IgD-negative memory B cell (primary cell): ENCODE measurements around the gene DNA2. TPM values are rescaled to one million over a fixed set of nuclear protein-coding genes. Genes with fewer than 3 reads are reported as not detected.
A peak's percentile ranks its signal among the peaks of the same experiment; 100 is the strongest.

ENCODE experiments used
- H3K27ac Mint-ChIP-seq, 3 donors: one replicate each; pipeline ENCODE4 v1.8.0; 2020 to 2022; ENCODE audit warnings: mild to moderate bottlenecking in 3 of 3, mixed read lengths in 3 of 3, moderate library complexity in 1 of 3
- H3K27me3 Mint-ChIP-seq: one replicate; pipeline ENCODE4 v1.8.0; 2021; ENCODE audit warnings: mixed read lengths
- H3K36me3 Mint-ChIP-seq: one replicate; pipeline ENCODE4 v1.8.0; 2020; ENCODE audit warnings: mild to moderate bottlenecking, mixed read lengths
- H3K4me1 Mint-ChIP-seq, 3 donors: one replicate each; pipeline ENCODE4 v1.8.0; 2020 to 2022; ENCODE audit warnings: mixed read lengths in 3 of 3, mild to moderate bottlenecking in 1 of 3
- H3K4me3 Mint-ChIP-seq, 4 donors: one replicate each; pipeline ENCODE4 v1.8.0; 2020 to 2022; ENCODE audit warnings: mild to moderate bottlenecking in 4 of 4, mixed read lengths in 4 of 4, moderate library complexity in 3 of 4
- H3K9me3 Mint-ChIP-seq, 3 donors: one replicate each; pipeline ENCODE4 v1.8.0; 2020 to 2021; ENCODE audit warnings: mixed read lengths in 3 of 3, mild to moderate bottlenecking in 1 of 3
- polyA plus RNA-seq: library from polyadenylated mRNA; unstranded; fragments of 300-500 nt; fragmentation: Illumina TruSeq; gene quantifications from one replicate; pipeline ENCODE4 v1.2.3, GENCODE V29; 2021

DNA2 gene
- polyA plus RNA-seq, 1 donor from 2014 or later, result 0.23 TPM

DNA sequence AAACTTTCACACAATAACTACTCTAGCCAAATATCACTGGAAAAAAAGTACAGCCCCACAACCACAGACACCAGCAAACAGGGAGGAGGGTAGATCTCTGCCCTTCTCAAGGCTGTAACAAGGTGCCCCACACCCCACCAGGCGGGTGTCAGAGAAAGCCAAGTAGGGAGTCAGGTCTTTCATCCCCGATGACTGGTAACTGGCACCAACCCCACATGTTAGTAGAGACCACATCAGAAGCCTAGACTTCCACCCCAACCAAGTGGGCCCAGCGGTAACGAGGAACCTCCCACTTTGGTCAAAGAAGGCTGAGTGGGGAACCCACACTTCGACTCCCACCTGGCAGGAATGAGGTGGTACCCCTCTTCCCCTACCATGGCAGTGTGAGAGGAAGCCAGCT lies 48.3 kb downstream of the DNA2 start:
- H3K4me3 Mint-ChIP-seq, result no peak overlapping the region
- H3K36me3 Mint-ChIP-seq, result peaks cover 6% of the 10 kb centered on the region
- H3K4me1 Mint-ChIP-seq, result peaks cover 0 to 2% (median 2%) of the 10 kb centered on the region in 3 donors
- H3K9me3 Mint-ChIP-seq, result no peaks in the 10 kb centered on the region
- H3K27me3 Mint-ChIP-seq, result no peaks in the 10 kb centered on the region
- no peak overlapping the region for H3K27ac Mint-ChIP-seq

DNA sequence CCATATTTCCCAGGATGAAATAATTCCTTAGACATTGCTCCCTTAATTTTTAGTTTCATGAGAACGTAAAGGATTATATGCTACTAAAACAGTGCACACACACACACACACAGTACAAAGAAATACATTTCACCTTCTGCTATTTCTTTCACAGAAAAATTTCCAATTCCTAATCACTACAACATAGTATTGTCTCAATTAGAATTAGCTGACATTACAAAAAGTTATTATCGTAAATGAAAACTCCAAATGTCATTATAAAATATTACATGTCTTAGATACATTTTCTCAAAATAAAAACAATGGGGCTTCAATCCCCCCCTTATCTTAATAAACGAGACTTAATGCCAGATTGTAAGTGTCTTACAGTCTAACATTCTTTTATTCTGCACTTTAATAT lies 52.4 kb downstream of the DNA2 start:
- H3K4me3 Mint-ChIP-seq, result no peak overlapping the region
- peaks cover 3% of the 10 kb centered on the region for H3K36me3 Mint-ChIP-seq
- H3K27ac Mint-ChIP-seq, result no peak overlapping the region
- H3K4me1 Mint-ChIP-seq, result peaks cover 0 to 2% (median 0%) of the 10 kb centered on the region in 3 donors
- H3K9me3 Mint-ChIP-seq, result peaks cover 0 to 5% (median 0%) of the 10 kb centered on the region in 3 donors
- no peaks in the 10 kb centered on the region for H3K27me3 Mint-ChIP-seq

GRCh38 chr10:68408898-68409518 lies 62.8 kb downstream of the DNA2 start:
- no peaks in the 10 kb centered on the region for H3K9me3 Mint-ChIP-seq
- H3K4me1 Mint-ChIP-seq, result peaks cover 11 to 15% (median 14%) of the 10 kb centered on the region in 3 donors
- peak overlapping the region in 1 of 4 donors; percentile 92 for H3K4me3 Mint-ChIP-seq
- no peaks in the 10 kb centered on the region for H3K36me3 Mint-ChIP-seq
- peak overlapping the region in 1 of 3 donors; percentile 78 for H3K27ac Mint-ChIP-seq
- H3K27me3 Mint-ChIP-seq, result no peaks in the 10 kb centered on the region

- Mint-ChIP-seq H3K27ac (peak within 1 kb of the TSS; percentile 74 to 96 (median 80)), H3K27me3 (no peaks in the 10 kb centered on the region), H3K4me1 (peaks cover 11 to 15% (median 14%) of the 10 kb centered on the region in 3 donors), H3K9me3 (no peaks in the 10 kb centered on the region), H3K36me3 (no peaks in the 10 kb centered on the region), H3K4me3 (peak within 1 kb of the TSS; percentile 89 to 96 (median 92))
Observed at GRCh38 chr10:68406815-68407548, 64.8 kb downstream of the DNA2 start, which contains the start of gene RUFY2. Gene RUFY2 (minus strand): TSS chr10:68407277. CDS start chr10:68407189, 88 bp downstream.

DNA sequence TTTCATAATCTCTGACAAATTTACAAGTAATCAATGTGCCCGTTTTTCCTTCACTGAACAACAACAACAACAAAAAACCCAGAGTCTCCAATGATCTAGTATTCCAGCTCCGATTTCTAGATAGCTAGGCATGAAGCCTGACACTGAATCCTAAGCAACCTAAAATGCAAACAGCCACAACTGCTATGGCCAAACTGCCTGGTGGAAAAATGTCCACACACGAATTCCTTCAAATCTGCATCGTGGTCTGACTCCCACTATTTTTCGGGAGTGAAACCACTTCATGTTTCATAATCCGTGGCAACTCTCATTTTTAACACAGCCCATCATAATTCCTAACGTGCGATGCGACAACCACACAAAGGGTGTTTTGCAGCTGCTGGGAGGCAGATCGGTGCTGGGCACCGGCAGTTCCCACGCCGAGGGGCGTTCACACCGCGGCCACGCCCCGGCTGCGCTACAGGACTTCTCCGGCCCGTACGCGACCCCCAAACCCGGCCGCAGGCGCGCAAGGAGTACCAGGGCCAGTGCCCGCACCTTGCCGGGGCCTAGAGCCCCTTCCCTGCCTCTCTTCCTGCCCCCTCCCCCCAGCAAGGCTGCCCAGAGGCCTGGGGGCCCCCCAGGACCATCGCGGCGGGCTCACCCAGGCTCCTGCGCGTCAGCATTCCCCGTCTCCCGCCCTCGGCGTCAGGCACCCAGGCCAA lies 65.5 kb downstream of the DNA2 start:
- Mint-ChIP-seq H3K27ac (peak overlapping the region; percentile 19 to 96 (median 63)), H3K36me3 (no peaks in the 10 kb centered on the region), H3K27me3 (no peaks in the 10 kb centered on the region), H3K4me3 (peak overlapping the region; percentile 89 to 96 (median 92)), H3K4me1 (peaks cover 11 to 17% (median 14%) of the 10 kb centered on the region in 3 donors), H3K9me3 (no peaks in the 10 kb centered on the region)

DNA sequence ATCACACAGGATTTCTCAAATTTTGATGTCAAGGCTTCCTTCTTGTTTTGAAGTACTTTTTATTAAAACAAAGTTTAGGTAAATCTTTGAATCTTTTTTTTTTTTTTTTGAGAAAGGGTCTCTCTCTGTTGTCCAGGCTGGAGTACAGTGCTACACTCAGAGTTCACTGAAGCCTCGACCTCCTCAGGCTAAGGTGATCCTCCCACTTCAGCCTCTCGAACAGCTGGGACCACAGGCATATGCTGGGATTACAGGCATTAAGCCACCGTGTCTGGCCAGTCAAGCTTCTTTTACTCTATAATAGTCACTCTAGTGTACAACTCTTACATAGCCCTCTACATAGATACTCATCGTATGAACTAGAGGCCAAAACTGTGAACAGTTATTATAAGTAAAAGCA lies 68.1 kb downstream of the DNA2 start:
- Mint-ChIP-seq H3K9me3 (no peaks in the 10 kb centered on the region), H3K27me3 (no peaks in the 10 kb centered on the region), H3K36me3 (no peaks in the 10 kb centered on the region), H3K4me1 (peaks cover 11 to 17% (median 14%) of the 10 kb centered on the region in 3 donors), H3K27ac (no peak overlapping the region), H3K4me3 (no peak overlapping the region)

- Mint-ChIP-seq H3K27ac (no peak overlapping the region), H3K4me3 (no peak overlapping the region), H3K27me3 (no peaks in the 10 kb centered on the region), H3K9me3 (no peaks in the 10 kb centered on the region), H3K4me1 (peaks cover 11 to 15% (median 14%) of the 10 kb centered on the region in 3 donors), H3K36me3 (no peaks in the 10 kb centered on the region)
Observed at GRCh38 chr10:68402276-68402675, 69.5 kb downstream of the DNA2 start.

DNA sequence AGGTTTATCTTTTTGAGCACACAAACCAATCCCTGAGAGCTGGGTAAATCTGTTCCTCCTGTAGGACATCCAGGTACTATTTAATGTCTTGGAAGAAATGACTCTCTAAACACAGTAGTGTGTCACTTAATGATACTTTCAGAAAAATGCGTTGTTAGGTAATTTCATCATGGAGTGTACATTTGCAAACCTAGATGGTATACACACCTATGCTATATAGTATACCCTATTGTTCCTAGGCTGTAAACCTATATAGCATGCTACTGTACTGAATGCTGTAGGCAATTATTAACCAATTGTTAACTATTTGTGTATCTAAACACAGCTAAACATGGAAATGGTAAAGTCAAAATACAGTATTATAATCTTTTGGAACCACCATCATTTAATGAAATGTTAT lies 74.8 kb downstream of the DNA2 start:
- Mint-ChIP-seq H3K27ac (no peak overlapping the region), H3K27me3 (no peaks in the 10 kb centered on the region), H3K9me3 (no peaks in the 10 kb centered on the region), H3K4me1 (peaks cover 0 to 3% (median 0%) of the 10 kb centered on the region in 3 donors), H3K36me3 (peaks cover 2% of the 10 kb centered on the region), H3K4me3 (no peak overlapping the region)

DNA sequence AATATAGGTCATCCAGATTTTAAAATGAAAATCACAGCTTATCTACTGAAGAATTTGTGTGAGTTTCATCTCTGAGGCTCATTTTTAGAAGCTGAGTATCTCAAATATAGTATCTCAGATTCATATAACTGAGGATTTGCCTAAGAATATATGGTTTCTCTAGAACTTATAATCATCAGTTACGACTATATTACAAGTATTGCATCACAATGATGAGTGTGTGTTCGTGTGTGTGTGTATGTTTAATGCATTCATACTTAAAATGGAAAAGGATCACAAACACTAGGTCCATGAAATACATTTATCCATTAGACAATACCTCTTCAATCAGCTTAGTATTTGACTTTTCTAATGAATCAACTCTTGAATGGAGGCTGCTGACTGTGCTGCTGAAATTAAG lies 86.0 kb downstream of the DNA2 start:
- H3K4me1 Mint-ChIP-seq, result peaks cover 0 to 1% (median 0%) of the 10 kb centered on the region in 3 donors
- H3K27ac Mint-ChIP-seq, result no peak overlapping the region
- peaks cover 8% of the 10 kb centered on the region for H3K36me3 Mint-ChIP-seq

DNA sequence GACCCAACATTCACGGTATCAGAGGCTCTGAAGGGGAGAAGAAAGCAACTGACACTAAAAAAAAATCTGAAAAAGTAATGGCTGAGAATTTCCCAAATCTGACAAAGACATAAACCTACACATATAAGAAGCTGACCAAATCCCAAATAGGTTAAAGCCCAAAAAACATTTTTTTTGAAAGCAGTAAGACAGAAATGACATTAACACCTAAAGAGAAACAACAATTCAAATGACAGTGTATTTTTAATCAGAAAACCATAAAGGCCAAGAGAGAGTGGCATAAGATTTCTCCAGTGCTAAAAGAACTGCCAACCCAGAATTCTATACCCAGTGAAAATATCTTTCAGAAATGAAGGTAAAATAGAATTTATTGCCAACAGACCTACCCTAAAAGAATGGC lies 100.2 kb downstream of the DNA2 start:
- no peaks in the 10 kb centered on the region for H3K27me3 Mint-ChIP-seq
- H3K4me1 Mint-ChIP-seq, result no peaks in the 10 kb centered on the region
- peaks cover 2 to 4% (median 2%) of the 10 kb centered on the region in 3 donors for H3K9me3 Mint-ChIP-seq
- peak overlapping the region in 1 of 4 donors; percentile 52 for H3K4me3 Mint-ChIP-seq
- no peak overlapping the region for H3K27ac Mint-ChIP-seq
- H3K36me3 Mint-ChIP-seq, result peaks cover 20% of the 10 kb centered on the region

More for the DNA sequence above, 86.0 kb downstream of the DNA2 start:
- Mint-ChIP-seq H3K27me3 (no peaks in the 10 kb centered on the region), H3K9me3 (no peaks in the 10 kb centered on the region), H3K4me3 (no peak overlapping the region)

DNA sequence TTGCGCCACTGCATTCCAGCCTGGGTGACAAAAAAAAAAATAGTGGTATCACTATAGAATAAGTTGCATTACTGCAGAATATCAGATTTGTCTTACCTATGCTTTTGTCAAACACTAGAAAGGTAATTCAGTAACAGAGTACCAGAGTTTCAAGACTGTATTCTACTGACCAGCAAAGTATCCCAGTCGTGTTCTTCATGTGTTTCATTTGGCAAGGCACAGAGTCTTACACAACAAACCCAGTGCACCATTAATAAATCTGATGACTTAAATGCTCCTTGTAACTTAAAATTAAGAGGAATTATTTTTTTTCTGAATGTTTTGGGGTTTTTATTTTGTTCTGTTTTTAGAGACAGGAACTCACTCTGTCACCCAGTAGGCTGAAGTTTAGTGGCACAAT lies 104.7 kb downstream of the DNA2 start:
- Mint-ChIP-seq H3K27ac (peak overlapping the region in 1 of 3 donors; percentile 43), H3K9me3 (no peaks in the 10 kb centered on the region), H3K4me3 (no peak overlapping the region), H3K4me1 (peaks cover 1 to 5% (median 5%) of the 10 kb centered on the region in 3 donors), H3K36me3 (peaks cover 13% of the 10 kb centered on the region), H3K27me3 (no peaks in the 10 kb centered on the region)

- Mint-ChIP-seq H3K36me3 (peaks cover 12% of the 10 kb centered on the region), H3K27me3 (no peaks in the 10 kb centered on the region), H3K9me3 (no peaks in the 10 kb centered on the region), H3K27ac (peak overlapping the region in 1 of 3 donors; percentile 43), H3K4me3 (no peak overlapping the region), H3K4me1 (peaks cover 1 to 6% (median 5%) of the 10 kb centered on the region in 3 donors)
Observed at GRCh38 chr10:68366600-68366999, 105.2 kb downstream of the DNA2 start.

DNA sequence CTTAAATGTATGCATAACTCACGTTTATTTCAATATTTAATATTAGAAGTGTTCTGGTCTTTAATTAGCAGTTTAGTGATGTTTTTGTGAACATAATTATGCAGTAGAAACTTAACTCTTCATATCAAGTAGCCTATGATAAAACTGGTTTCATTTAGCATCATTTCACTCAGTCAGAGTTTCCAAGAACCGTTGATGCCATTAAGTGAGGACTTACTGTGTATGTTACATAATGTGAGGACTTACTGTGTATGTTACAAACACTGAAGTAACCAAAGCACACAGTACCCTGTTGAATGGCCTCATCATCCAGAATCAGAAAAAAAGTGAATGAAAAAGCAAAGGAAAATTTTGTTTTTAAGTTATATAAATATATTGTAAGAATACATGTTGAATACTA lies 106.2 kb downstream of the DNA2 start:
- Mint-ChIP-seq H3K36me3 (peaks cover 8% of the 10 kb centered on the region), H3K4me1 (peaks cover 1 to 6% (median 5%) of the 10 kb centered on the region in 3 donors), H3K27me3 (no peaks in the 10 kb centered on the region), H3K4me3 (no peak overlapping the region), H3K9me3 (no peaks in the 10 kb centered on the region), H3K27ac (no peak overlapping the region)

GRCh38 chr10:68364101-68364886 lies 107.5 kb downstream of the DNA2 start:
- peak overlapping the region in 1 of 3 donors; percentile 8 for H3K27ac Mint-ChIP-seq
- peaks cover 5% of the 10 kb centered on the region for H3K36me3 Mint-ChIP-seq

More at GRCh38 chr10:68364101-68364886, 107.5 kb downstream of the DNA2 start:
- Mint-ChIP-seq H3K4me3 (no peak overlapping the region), H3K9me3 (no peaks in the 10 kb centered on the region), H3K4me1 (peaks cover 1 to 6% (median 5%) of the 10 kb centered on the region in 3 donors), H3K27me3 (no peaks in the 10 kb centered on the region)
